HCT116 (cell line): Measurements from ENCODE around the gene SMARCB1.

Experiments used
- POLR2A ChIP-seq: IDR thresholded peaks from 2 replicates; pipeline ENCODE4 v1.7.0; 2011; ENCODE audit warnings: borderline replicate concordance; ENCODE audit not compliant: insufficient read depth, insufficient read length; ENCODE audit errors: extremely low read depth
- SP1 ChIP-seq: IDR thresholded peaks from 2 replicates; pipeline ENCODE4 v1.6.1; 2012; ENCODE audit warnings: low read depth
- TCF7L2 ChIP-seq: IDR thresholded peaks from 2 replicates; pipeline ENCODE4 v1.7.0; 2011; ENCODE audit warnings: borderline replicate concordance, inconsistent platforms; ENCODE audit not compliant: insufficient read depth, insufficient read length; ENCODE audit errors: extremely low read depth
- ZNF274 ChIP-seq: fragments of 200-500 bp; sonication (Bioruptor generic); IDR thresholded peaks from 2 replicates; pipeline ENCODE4 v1.6.1; 2014; ENCODE audit warnings: mild to moderate bottlenecking, low read depth, low read length, inconsistent platforms
- TF ChIP-seq, protein P1 (sequence below), 3 experiments: fragments of 200-600 bp in 1 of 3; sonication (generic) in 1 of 3; IDR thresholded peaks in 2 of 3; conservative IDR thresholded peaks in 1 of 3; 2 replicates each; pipeline ENCODE4 v1.5.1; 2012 to 2017; ENCODE audit warnings: low read depth in 2 of 3, low read length in 2 of 3, antibody characterized with exemption in 1 of 3, borderline replicate concordance in 1 of 3, control low read depth in 1 of 3, mild to moderate bottlenecking in 1 of 3, mixed read lengths in 1 of 3, mixed run types in 1 of 3, moderate library complexity in 1 of 3; ENCODE audit not compliant: insufficient read depth in 1 of 3

DNA sequence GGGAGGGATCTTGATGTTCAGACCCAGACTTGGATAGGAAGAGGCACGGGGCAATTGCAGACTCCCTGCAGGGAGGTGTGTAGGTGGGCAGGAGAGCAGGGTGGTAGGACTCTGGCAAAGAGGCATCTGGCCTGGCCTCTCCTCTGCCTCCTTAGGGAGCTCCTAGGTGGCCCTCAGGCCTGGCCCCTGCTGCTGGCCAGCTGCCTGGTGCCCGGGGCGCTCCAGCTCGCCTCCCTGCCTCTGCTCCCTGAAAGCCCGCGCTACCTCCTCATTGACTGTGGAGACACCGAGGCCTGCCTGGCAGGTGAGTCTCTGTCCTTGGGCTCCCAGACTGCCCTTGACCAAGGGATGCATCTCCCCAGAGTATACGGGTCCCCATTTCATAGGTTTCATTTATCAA, 90.8 kb downstream of the SMARCB1 start:
- TF ChIP-seq ZNF274 = no peak
- TF ChIP-seq, protein P1, sequence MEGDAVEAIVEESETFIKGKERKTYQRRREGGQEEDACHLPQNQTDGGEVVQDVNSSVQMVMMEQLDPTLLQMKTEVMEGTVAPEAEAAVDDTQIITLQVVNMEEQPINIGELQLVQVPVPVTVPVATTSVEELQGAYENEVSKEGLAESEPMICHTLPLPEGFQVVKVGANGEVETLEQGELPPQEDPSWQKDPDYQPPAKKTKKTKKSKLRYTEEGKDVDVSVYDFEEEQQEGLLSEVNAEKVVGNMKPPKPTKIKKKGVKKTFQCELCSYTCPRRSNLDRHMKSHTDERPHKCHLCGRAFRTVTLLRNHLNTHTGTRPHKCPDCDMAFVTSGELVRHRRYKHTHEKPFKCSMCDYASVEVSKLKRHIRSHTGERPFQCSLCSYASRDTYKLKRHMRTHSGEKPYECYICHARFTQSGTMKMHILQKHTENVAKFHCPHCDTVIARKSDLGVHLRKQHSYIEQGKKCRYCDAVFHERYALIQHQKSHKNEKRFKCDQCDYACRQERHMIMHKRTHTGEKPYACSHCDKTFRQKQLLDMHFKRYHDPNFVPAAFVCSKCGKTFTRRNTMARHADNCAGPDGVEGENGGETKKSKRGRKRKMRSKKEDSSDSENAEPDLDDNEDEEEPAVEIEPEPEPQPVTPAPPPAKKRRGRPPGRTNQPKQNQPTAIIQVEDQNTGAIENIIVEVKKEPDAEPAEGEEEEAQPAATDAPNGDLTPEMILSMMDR (IDR thresholded peaks at IDR 0.05 in 2 of 3, conservative IDR thresholded peaks at IDR 0.05 in 1 of 3; ENCODE audit: borderline replicate concordance in 1 of 3, insufficient read depth in 1 of 3, low read depth in 2 of 3, low read length in 2 of 3) = no peak
- TF ChIP-seq POLR2A = no peak
- TF ChIP-seq TCF7L2 = no peak
- TF ChIP-seq SP1 = no peak
